ENCODE results near the gene NKAIN2.
"Not testable (repeated sequence)": the region's sequence is repeated elsewhere in the genome, so short reads cannot be mapped to it uniquely, and the experiment has no call there.

Gene NKAIN2

GRCh38 chr6:124640432-124640831, 836.8 kb downstream of the NKAIN2 start:
- DNase-seq = no peak

GRCh38 chr6:124655866-124656265, 852.2 kb downstream of the NKAIN2 start:
- DNase-seq = no peak

GRCh38 chr6:124658053-124658452, 854.4 kb downstream of the NKAIN2 start:
- no peak for DNase-seq

- no peak for DNase-seq
These were observed 855.8 kb downstream of the NKAIN2 start for GRCh38 chr6:124659427-124659826.

- DNase-seq = no peak
These were observed 856.5 kb downstream of the NKAIN2 start for GRCh38 chr6:124660185-124660584.

- DNase-seq = no peak
These were observed 857.5 kb downstream of the NKAIN2 start for GRCh38 chr6:124661097-124661661.

GRCh38 chr6:124668028-124668427, 864.4 kb downstream of the NKAIN2 start:
- DNase-seq = no peak

GRCh38 chr6:124669713-124670480, 866.2 kb downstream of the NKAIN2 start:
- no peak for DNase-seq

- no peak for DNase-seq
These were observed 867.1 kb downstream of the NKAIN2 start for GRCh38 chr6:124670801-124671200.

- DNase-seq = no peak
These were observed 867.7 kb downstream of the NKAIN2 start for GRCh38 chr6:124671324-124671723.

- DNase-seq = no peak
These were observed 870.4 kb downstream of the NKAIN2 start for GRCh38 chr6:124674042-124674441.

GRCh38 chr6:124676033-124676432, 872.4 kb downstream of the NKAIN2 start:
- no peak for DNase-seq

GRCh38 chr6:124677874-124678273, 874.2 kb downstream of the NKAIN2 start:
- no peak for DNase-seq

- no peak for DNase-seq
These were observed 875.7 kb downstream of the NKAIN2 start for GRCh38 chr6:124679387-124679786.

- no peak for DNase-seq
These were observed 879.1 kb downstream of the NKAIN2 start for GRCh38 chr6:124682751-124683150.

GRCh38 chr6:124683507-124683906, 879.8 kb downstream of the NKAIN2 start:
- no peak for DNase-seq

- DNase-seq = no peak
These were observed 881.0 kb downstream of the NKAIN2 start for GRCh38 chr6:124684621-124685020.

- no peak for DNase-seq
These were observed 884.7 kb downstream of the NKAIN2 start for GRCh38 chr6:124688369-124688768.

GRCh38 chr6:124694139-124694705, 890.6 kb downstream of the NKAIN2 start:
- no peak for DNase-seq

- no peak for DNase-seq
These were observed 895.4 kb downstream of the NKAIN2 start for GRCh38 chr6:124699038-124699437.

GRCh38 chr6:124703541-124703940, 899.9 kb downstream of the NKAIN2 start:
- no peak for DNase-seq

- not testable (repeated sequence) for DNase-seq
These were observed 908.9 kb downstream of the NKAIN2 start for GRCh38 chr6:124712532-124712931.

GRCh38 chr6:124714728-124715127, 911.1 kb downstream of the NKAIN2 start:
- DNase-seq = no peak

GRCh38 chr6:124719913-124720312, 916.2 kb downstream of the NKAIN2 start:
- DNase-seq = no peak

All from CD4-positive, alpha-beta T cell treated with Interferon alpha-2 for 1 hour (primary cell).